ENCODE results near the gene GPR39. TPM values are rescaled to one million over a fixed set of nuclear protein-coding genes. Genes with fewer than 3 reads are reported as not detected.
"Not testable (repeated sequence)": the region's sequence is repeated elsewhere in the genome, so short reads cannot be mapped to it uniquely, and the experiment has no call there.

Gene GPR39
- total RNA-seq, 2 experiments from 2014 or later: not detected

GRCh38 chr2:132387126-132387525, 29.5 kb upstream of the GPR39 start:
- H3K4me3 Mint-ChIP-seq: no peak overlapping the region
- peaks cover 5% of the 10 kb centered on the region for H3K9me3 Mint-ChIP-seq
- CTCF ChIA-PET: no interaction called here
- DNase-seq (no peak), ATAC-seq (no peak)
- H3K27me3 Mint-ChIP-seq: peaks cover 1% of the 10 kb centered on the region
- no peaks in the 10 kb centered on the region for H3K4me1 Mint-ChIP-seq (ENCODE audit: low read depth)
- H3K27ac Mint-ChIP-seq: no peak overlapping the region
- POLR2A ChIA-PET: no interaction called here
- intact Hi-C loops (cut with micrococcal nuclease): no loop called here
- no peaks in the 10 kb centered on the region for H3K36me3 Mint-ChIP-seq (ENCODE audit: low read depth)
- no peak for TF ChIP-seq CTCF (IDR thresholded peaks at IDR 0.05)

DNA sequence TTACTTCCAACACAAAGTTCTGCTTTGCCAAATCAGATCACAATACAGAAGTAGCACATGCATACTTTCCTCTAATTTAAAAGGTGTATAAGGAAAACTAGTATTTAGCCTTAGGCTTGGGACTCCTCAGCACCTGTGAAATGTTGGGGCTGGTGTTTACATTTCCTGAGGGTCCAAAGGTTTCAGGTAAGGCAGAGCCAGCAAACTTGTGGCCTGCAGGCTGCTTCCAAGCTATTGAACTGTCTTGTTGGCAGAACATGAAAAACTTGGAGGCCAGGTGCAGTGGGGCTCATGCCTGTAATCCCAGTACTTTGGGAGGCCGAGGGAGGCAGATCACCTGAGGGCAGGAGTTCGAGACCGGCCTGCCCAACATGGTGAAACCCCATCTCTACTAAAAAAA, 26.5 kb upstream of the GPR39 start:
- intact Hi-C loops (cut with micrococcal nuclease): no loop called here
- H3K4me3 Mint-ChIP-seq: no peak overlapping the region
- CTCF ChIA-PET: no interaction called here
- H3K36me3 Mint-ChIP-seq (ENCODE audit: low read depth): no peaks in the 10 kb centered on the region
- peaks cover 1% of the 10 kb centered on the region for H3K27me3 Mint-ChIP-seq
- POLR2A ChIA-PET: interaction anchor here (0.6 kb wide), 1 partner anchor 10 kb away, joined by 3 read pairs; no protein-coding TSS in a partner anchor
- H3K27ac Mint-ChIP-seq: no peak overlapping the region
- DNase-seq (no peak), ATAC-seq (no peak)
- TF ChIP-seq CTCF (IDR thresholded peaks at IDR 0.05): no peak
- H3K9me3 Mint-ChIP-seq: peaks cover 5% of the 10 kb centered on the region
- H3K4me1 Mint-ChIP-seq (ENCODE audit: low read depth): no peaks in the 10 kb centered on the region

DNA sequence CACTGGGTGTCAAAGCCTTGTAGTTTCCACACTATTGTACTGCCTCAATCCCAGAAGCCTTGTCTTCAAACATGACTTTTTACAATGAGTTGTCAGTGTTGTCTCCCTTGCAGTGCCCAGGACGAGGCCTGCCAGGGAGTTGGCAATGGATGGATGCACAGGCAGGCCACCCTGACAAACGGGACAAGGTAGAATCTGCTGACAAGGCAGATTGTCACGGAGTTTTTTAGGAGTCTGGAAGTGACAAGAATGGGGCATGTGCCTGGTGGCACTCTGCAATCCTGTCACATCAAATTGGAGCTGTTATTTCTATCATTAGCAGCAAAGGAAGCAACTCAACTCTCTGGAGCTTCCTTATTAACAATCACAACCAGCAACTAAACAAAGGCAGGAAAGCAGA, 25.2 kb upstream of the GPR39 start:
- Mint-ChIP-seq H3K27ac (no peak overlapping the region), H3K4me1 (ENCODE audit: low read depth) (no peaks in the 10 kb centered on the region), H3K36me3 (ENCODE audit: low read depth) (no peaks in the 10 kb centered on the region), H3K4me3 (no peak overlapping the region), H3K27me3 (no peaks in the 10 kb centered on the region), H3K9me3 (peaks cover 5% of the 10 kb centered on the region)
- ChIA-PET CTCF (no interaction called here), POLR2A (no interaction called here)
- no peak for ATAC-seq
- intact Hi-C loops (cut with micrococcal nuclease): no loop called here
- DNase-seq: no peak
- no peak for TF ChIP-seq CTCF (IDR thresholded peaks at IDR 0.05)

- no peak for ATAC-seq
- intact Hi-C loops (cut with micrococcal nuclease): no loop called here
- Mint-ChIP-seq H3K4me3 (no peak overlapping the region), H3K9me3 (peaks cover 5% of the 10 kb centered on the region), H3K4me1 (ENCODE audit: low read depth) (no peaks in the 10 kb centered on the region), H3K36me3 (ENCODE audit: low read depth) (no peaks in the 10 kb centered on the region), H3K27me3 (no peaks in the 10 kb centered on the region), H3K27ac (no peak overlapping the region)
- TF ChIP-seq CTCF (IDR thresholded peaks at IDR 0.05): no peak
- no peak for DNase-seq
- ChIA-PET POLR2A (no interaction called here), CTCF (no interaction called here)
Measured at GRCh38 chr2:132392221-132392620, 24.4 kb upstream of the GPR39 start.

DNA sequence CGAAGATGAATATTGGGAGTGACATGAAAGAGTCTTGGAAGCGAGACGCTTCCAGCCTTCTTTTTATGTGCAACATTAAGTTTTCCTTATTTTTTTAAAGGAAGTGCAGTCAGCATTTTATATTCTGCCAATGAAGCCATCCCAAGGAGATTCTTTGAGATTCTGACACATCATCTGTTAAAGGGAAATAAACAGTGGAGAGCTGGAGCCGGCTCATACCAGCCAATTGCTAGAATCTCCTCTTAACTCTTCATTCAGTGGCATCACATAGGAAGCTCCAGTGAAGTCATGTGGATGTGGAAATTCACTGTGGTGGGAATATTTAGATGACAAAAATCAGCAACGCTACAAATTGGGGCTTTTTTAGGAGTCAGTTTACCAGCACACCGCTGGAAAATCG, 23.7 kb upstream of the GPR39 start:
- TF ChIP-seq CTCF (IDR thresholded peaks at IDR 0.05): no peak
- Mint-ChIP-seq H3K27me3 (no peaks in the 10 kb centered on the region), H3K27ac (no peak overlapping the region), H3K4me3 (no peak overlapping the region), H3K36me3 (ENCODE audit: low read depth) (no peaks in the 10 kb centered on the region), H3K4me1 (ENCODE audit: low read depth) (no peaks in the 10 kb centered on the region), H3K9me3 (peaks cover 5% of the 10 kb centered on the region)
- intact Hi-C loops (cut with micrococcal nuclease): no loop called here
- ATAC-seq: no peak
- DNase-seq: no peak
- CTCF ChIA-PET: no interaction called here
- POLR2A ChIA-PET: no interaction called here

DNA sequence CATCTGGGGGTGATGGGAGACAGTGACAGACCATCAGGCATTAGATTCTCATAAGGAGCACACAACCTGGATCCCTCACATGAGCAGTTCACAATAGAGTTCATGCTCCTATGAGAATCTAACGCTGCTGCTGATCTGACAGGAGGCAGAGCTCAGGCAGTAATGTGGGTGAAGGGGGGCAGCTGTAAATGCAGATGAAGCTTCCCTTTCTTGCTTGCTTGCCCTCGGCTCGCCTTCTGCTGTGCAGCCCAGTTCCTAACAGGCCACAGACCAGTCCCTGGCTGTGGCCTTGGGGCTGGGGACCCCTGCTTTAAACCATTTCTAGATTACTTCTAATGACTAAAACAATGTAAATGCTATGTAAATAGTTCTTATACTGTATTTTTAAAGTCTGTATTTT, 19.6 kb upstream of the GPR39 start:
- H3K36me3 Mint-ChIP-seq (ENCODE audit: low read depth); H3K4me1 Mint-ChIP-seq (ENCODE audit: low read depth); DNase-seq; H3K27me3 Mint-ChIP-seq; H3K4me3 Mint-ChIP-seq; H3K9me3 Mint-ChIP-seq; POLR2A ChIA-PET; intact Hi-C loops (cut with micrococcal nuclease); ATAC-seq; CTCF ChIA-PET; H3K27ac Mint-ChIP-seq: not testable (repeated sequence)
